GM12891 (cell line): Measurements from ENCODE around the gene LINS1.

Experiments
- POLR2A ChIP-seq: IDR thresholded peaks from 2 replicates; pipeline ENCODE4 v1.6.1; 2011; ENCODE audit warnings: low read depth, low read length, control low read depth
- POLR2AphosphoS5 ChIP-seq: IDR thresholded peaks from 2 replicates; pipeline ENCODE4 v1.6.1; 2011; ENCODE audit warnings: low read depth, low read length, control low read depth
- TAF1 ChIP-seq: IDR thresholded peaks from 2 replicates; pipeline ENCODE4 v1.6.1; 2011; ENCODE audit warnings: low read depth, low read length, control low read depth

DNA sequence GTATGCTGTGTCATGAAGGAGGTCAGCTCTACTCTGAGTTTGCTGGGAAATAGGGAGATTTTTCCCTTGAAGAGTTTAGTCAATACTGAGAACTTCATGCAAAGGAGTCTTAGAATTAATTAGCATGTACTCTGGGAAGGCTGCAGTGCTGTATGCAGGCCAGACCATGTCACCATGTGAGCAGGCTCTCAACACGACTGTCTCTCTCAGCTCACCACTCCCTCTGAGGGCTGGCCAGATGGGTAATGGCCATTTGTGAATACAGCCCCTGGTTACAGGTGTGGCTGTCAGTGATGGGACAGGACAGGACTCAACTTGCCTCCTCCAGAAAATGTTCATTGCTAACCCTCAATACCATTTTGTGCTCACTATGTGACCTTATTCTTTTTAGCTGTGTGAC is 68.1 kb downstream of the LINS1 start:
- TF ChIP-seq POLR2AphosphoS5 (no peak), TAF1 (no peak), POLR2A (no peak)
